ENCODE measurements around the gene APRT. TPM values are rescaled to one million over a fixed set of nuclear protein-coding genes. Genes with fewer than 3 reads are reported as not detected.

APRT gene
- total RNA-seq, 1 donor from 2014 or later = 153 TPM

- H3K36me3 ChIP-seq (ENCODE audit: control insufficient read depth, insufficient read depth, low read length) = peaks cover 12% of the 10 kb centered on the region
- peak overlapping the region; percentile 89 for H3K4me3 ChIP-seq (ENCODE audit: low read depth, low read length)
- FAIRE-seq (no peak), DNase-seq (ENCODE audit: low read depth) (no peak)
- no peaks in the 10 kb centered on the region for H3K27me3 ChIP-seq (ENCODE audit: control insufficient read depth, insufficient read depth, low read length)
- TF ChIP-seq, protein P1, sequence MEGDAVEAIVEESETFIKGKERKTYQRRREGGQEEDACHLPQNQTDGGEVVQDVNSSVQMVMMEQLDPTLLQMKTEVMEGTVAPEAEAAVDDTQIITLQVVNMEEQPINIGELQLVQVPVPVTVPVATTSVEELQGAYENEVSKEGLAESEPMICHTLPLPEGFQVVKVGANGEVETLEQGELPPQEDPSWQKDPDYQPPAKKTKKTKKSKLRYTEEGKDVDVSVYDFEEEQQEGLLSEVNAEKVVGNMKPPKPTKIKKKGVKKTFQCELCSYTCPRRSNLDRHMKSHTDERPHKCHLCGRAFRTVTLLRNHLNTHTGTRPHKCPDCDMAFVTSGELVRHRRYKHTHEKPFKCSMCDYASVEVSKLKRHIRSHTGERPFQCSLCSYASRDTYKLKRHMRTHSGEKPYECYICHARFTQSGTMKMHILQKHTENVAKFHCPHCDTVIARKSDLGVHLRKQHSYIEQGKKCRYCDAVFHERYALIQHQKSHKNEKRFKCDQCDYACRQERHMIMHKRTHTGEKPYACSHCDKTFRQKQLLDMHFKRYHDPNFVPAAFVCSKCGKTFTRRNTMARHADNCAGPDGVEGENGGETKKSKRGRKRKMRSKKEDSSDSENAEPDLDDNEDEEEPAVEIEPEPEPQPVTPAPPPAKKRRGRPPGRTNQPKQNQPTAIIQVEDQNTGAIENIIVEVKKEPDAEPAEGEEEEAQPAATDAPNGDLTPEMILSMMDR (IDR thresholded peaks at IDR 0.05; ENCODE audit: insufficient read depth, low read length, severe bottlenecking) = no peak
Observed at GRCh38 chr16:88810166-88810911, 1.4 kb downstream of the APRT start.

DNA sequence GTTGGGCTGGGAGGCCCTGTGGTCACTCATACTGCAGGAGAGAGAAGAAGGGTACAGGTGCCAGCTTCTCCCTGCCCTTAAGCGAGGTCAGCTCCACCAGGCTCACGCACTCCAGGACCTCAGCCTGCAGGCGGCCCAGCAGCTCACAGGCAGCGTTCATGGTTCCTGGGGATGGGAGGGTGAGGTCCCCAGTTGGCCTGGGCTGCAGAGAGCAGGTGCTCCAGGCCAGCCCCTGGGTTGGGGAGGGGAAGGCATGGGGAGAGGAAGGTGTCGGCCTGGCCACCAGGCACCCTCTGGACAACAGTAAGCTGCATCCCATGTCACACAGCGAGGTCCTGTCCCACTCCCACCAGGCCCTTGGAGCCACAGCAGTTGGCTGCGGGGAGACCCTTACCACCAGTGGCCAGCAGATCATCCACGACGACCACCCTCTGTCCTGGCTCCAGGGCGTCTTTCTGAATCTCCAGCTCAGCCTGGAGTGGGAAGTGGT, 2.0 kb downstream of the APRT start:
- no peaks in the 10 kb centered on the region for H3K27me3 ChIP-seq (ENCODE audit: control insufficient read depth, insufficient read depth, low read length)
- no peak overlapping the region for H3K4me3 ChIP-seq (ENCODE audit: low read depth, low read length)
- FAIRE-seq (no peak), DNase-seq (ENCODE audit: low read depth) (no peak)
- peaks cover 12% of the 10 kb centered on the region for H3K36me3 ChIP-seq (ENCODE audit: control insufficient read depth, insufficient read depth, low read length)
- TF ChIP-seq, protein P1 (IDR thresholded peaks at IDR 0.05; ENCODE audit: insufficient read depth, low read length, severe bottlenecking) = no peak

DNA sequence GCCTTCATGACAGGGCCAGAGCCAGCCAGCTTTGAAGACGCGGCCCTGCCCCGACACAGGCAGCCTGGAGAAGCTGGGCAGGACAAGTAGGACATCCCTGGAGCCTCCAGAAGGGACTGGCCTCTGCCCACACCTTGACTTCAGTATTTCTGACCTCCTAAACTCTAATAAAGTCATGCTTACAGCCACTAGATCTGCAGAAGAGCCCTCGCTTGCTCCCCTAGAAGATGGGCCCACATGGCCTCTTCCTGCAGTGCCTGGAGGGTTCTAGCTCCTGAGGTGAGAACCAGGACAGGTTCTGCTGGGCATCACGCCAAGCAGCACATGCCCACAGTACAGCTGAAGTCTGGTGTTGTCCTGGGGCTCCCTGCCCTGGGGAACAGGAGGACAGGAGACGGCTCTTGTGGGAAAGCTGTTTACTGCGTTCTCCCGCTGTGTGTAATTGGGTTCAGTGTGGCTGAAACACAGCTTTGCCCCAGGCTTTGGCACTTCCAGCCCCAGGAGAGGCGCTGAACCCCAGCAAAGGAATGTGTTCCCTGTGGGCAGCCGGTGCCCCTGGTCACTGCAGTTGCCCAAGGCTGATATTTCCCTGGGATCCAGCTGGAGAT, 2.6 kb downstream of the APRT start:
- Histone ChIP-seq H3K4me3 (ENCODE audit: low read depth, low read length) (no peak overlapping the region), H3K36me3 (ENCODE audit: control insufficient read depth, insufficient read depth, low read length) (peaks cover 12% of the 10 kb centered on the region), H3K27me3 (ENCODE audit: control insufficient read depth, insufficient read depth, low read length) (no peaks in the 10 kb centered on the region)
- FAIRE-seq = no peak
- TF ChIP-seq, protein P1 (IDR thresholded peaks at IDR 0.05; ENCODE audit: insufficient read depth, low read length, severe bottlenecking) = no peak
- no peak for DNase-seq (ENCODE audit: low read depth)

DNA sequence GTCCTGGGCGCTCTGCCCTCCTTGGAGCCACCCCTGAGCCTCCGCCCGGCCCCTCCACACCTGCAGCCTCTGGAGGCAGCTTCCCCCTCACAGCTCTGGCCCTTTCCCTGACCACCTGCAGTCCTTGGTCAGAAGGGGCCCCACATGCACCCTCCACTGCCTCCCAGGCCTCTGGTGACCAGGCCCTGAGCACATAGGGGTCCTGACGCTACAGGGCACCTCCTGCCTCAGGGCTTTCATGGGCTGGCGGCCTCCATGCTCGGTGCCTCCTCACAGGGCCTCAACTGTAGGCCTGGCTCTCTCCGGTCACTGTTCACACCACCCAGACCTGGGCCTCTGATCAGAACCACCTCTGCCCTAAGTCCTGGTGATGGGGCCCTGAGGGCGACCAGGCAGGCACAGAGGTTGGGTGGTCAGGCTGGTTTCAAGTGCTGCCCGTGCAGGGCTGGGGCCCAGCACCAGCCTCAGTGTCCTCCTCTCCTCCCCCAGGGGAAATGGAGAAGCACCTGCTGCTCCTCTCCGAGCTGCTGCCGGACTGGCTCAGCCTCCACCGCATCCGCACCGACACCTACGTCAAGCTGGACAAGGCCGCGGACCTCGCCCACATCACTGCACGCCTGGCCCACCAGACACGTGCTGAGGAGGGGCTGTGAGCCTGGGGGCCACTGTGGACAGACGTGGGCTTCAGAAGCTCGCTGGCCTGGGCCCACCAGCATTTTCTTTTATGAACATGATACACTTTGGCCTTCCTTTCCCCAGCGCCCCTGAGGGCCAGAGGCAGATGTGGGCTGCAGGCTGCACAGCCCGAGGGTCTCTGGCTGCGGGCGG, 3.9 kb downstream of the APRT start:
- TF ChIP-seq, protein P1 (IDR thresholded peaks at IDR 0.05; ENCODE audit: insufficient read depth, low read length, severe bottlenecking) = no peak
- no peak for FAIRE-seq
- Histone ChIP-seq H3K4me3 (ENCODE audit: low read depth, low read length) (no peak overlapping the region), H3K36me3 (ENCODE audit: control insufficient read depth, insufficient read depth, low read length) (peaks cover 12% of the 10 kb centered on the region), H3K27me3 (ENCODE audit: control insufficient read depth, insufficient read depth, low read length) (no peaks in the 10 kb centered on the region)
- DNase-seq (ENCODE audit: low read depth) = no peak

DNA sequence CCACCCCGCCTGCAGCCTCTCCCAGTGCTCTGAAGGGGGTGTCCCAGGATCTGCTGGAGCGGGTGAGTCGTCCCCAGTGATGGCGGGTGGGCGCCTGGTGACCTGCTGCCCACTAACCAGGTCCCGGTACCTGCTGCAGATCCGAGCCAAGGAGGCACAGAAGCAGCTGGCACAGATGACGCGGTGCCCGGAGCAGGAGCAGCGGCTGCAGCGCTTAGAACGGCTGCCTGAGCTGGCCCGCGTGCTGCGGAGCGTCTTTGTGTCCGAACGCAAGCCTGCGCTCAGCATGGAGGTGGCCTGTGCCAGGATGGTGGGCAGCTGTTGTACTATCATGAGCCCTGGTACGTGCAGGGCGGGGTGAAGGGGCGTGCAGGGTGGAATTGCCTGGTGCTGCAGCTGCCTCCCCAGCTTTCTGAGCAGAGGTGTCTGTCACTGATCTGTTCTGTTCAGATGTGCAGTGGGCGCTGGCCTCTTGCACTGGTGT, 4.5 kb downstream of the APRT start:
- DNase-seq (ENCODE audit: low read depth) = no peak
- no peak for FAIRE-seq
- TF ChIP-seq, protein P1 (IDR thresholded peaks at IDR 0.05; ENCODE audit: insufficient read depth, low read length, severe bottlenecking) = no peak
- peaks cover 12% of the 10 kb centered on the region for H3K36me3 ChIP-seq (ENCODE audit: control insufficient read depth, insufficient read depth, low read length)
- no peak overlapping the region for H3K4me3 ChIP-seq (ENCODE audit: low read depth, low read length)
- H3K27me3 ChIP-seq (ENCODE audit: control insufficient read depth, insufficient read depth, low read length) = no peaks in the 10 kb centered on the region
